Ovary (tissue), 9 donors: Measurements from ENCODE around the gene ADAMTS3. TPM values are rescaled to one million over a fixed set of nuclear protein-coding genes. Genes with fewer than 3 reads are reported as not detected.

ENCODE experiments used
- DNase-seq, 5 donors: peaks; one replicate each; pipeline ENCODE4 v3.0.0-alpha.2; 2019 to 2020
- H3K27ac ChIP-seq, 2 donors: fragments of 200-600 bp; one replicate each; pipeline versions ENCODE4 v1.5.1 to v1.8.0; 2019 to 2022
- H3K27me3 ChIP-seq: fragments of 200-600 bp; one replicate; pipeline ENCODE4 v1.8.0; 2022
- H3K36me3 ChIP-seq: fragments of 200-600 bp; sonication (generic); one replicate; pipeline ENCODE4 v1.5.1; 2019
- H3K4me1 ChIP-seq: one replicate; pipeline ENCODE4 v1.8.1; 2013; ENCODE audit warnings: mild to moderate bottlenecking, moderate library complexity; ENCODE audit not compliant: insufficient read depth
- H3K4me3 ChIP-seq: fragments of 200-600 bp; sonication (generic); one replicate; pipeline ENCODE4 v1.5.1; 2017
- H3K9me3 ChIP-seq, 2 donors: fragments of 200-600 bp in 1 of 2; sonication (generic) in 1 of 2; one replicate each; pipeline versions ENCODE4 v1.5.1 to v1.8.1; 2013 to 2019; ENCODE audit warnings: mild to moderate bottlenecking in 1 of 2, moderate library complexity in 1 of 2
- CTCF ChIP-seq, 3 donors: fragments of 450-650 bp in 2 of 3; fragments of 200-600 bp in 1 of 3; IDR thresholded peaks; one replicate each; pipeline versions ENCODE4 v1.5.1 to v1.8.0; 2016 to 2022; ENCODE audit warnings: antibody characterized with exemption in 3 of 3, mild to moderate bottlenecking in 1 of 3
- EP300 ChIP-seq: sonication (generic); formaldehyde crosslinking; IDR thresholded peaks from one replicate; pipeline ENCODE4 v1.6.1; 2017; ENCODE audit warnings: antibody characterized with exemption
- POLR2A ChIP-seq: fragments of 450-650 bp; IDR thresholded peaks from one replicate; pipeline ENCODE4 v1.6.1; 2017; ENCODE audit warnings: antibody characterized with exemption, mild to moderate bottlenecking, moderate library complexity
- WGBS, 3 donors: extraction: QIAGEN DNeasy Blood & Tissue Kit in 1 of 3; methylation state at CpG; one replicate each; pipeline versions ENCODE4 v1.1.5 to v1.1.7; 2013 to 2017; 5-methylcytosine and 5-hydroxymethylcytosine counted together
- intact Hi-C, 4 donors: fragments of 100-400 bp; cut with DNase I; formaldehyde crosslinking; loops; one replicate each; pipeline versions ENCODE4 v1.11.0 to v1.15.1; 2022 to 2023
- polyA plus RNA-seq, 2 donors: library from polyadenylated mRNA; stranded (reverse); fragments of 200-250 nt in 1 of 2; fragments of 350-450 nt in 1 of 2; fragmentation: Illumina TruSeq in 1 of 2; extraction: RNeasy Lipid Tissue Mini Kit (QIAGEN cat#74804) in 1 of 2; gene quantifications; one replicate each; pipeline ENCODE4 v1.2.3, GENCODE V29; 2013 to 2014
- total RNA-seq, 7 donors: library from RNA; depleted of rRNA in 2 of 7; stranded (reverse); fragments of >200 nt in 2 of 7; fragmentation: NEBNext Ultra II Directional in 3 of 7; extraction: Animal tissue kit (Norgen Biotek cat#: 25700) in 3 of 7; gene quantifications; one replicate each; pipeline versions ENCODE4 v1.1.0 to v1.2.4, GENCODE V29; 2016 to 2023
- donor health status: DM: no; HTN: no; CAD: no; lungs with moderate emphysema.
- donor health status: DM: no; HTN: no; CAD: no.
- donor health status: Bipolar disorder and iron deficiency.
- donor health status: DM: yes; HTN: yes; CAD: no.
- donor health status: DM: no; HTN: no; CAD: no.
- donor health status: DM: yes; HTN: yes; CAD: no.

The ADAMTS3 gene
- total and polyA plus RNA-seq, 9 donors: 1.2 to 6.6 (median 4.6) TPM

GRCh38 chr4:72283357-72283756, 285.7 kb downstream of the ADAMTS3 start:
- H3K4me1 ChIP-seq: no peaks in the 10 kb centered on the region
- H3K27me3 ChIP-seq: no peaks in the 10 kb centered on the region
- TF ChIP-seq POLR2A (no peak), CTCF (IDR thresholded peaks at IDR 0.05) (no peak), EP300 (no peak)
- 96 to 98% (median 96%) methylated on average over 3 of the region's 3 CpGs for WGBS, 3 donors
- intact Hi-C loops: no loop called here
- no peak overlapping the region for H3K27ac ChIP-seq
- no peak overlapping the region for H3K4me3 ChIP-seq
- no peaks in the 10 kb centered on the region for H3K9me3 ChIP-seq
- H3K36me3 ChIP-seq: no peaks in the 10 kb centered on the region
- DNase-seq: no peak

GRCh38 chr4:72280252-72280651, 288.8 kb downstream of the ADAMTS3 start:
- no peaks in the 10 kb centered on the region for H3K4me1 ChIP-seq
- intact Hi-C loops: no loop called here
- H3K9me3 ChIP-seq: no peaks in the 10 kb centered on the region
- no peak overlapping the region for H3K4me3 ChIP-seq
- no peak for DNase-seq
- H3K27ac ChIP-seq: no peak overlapping the region
- WGBS, 3 donors: 93 to 96% (median 94%) methylated on average over 3 of the region's 3 CpGs
- no peaks in the 10 kb centered on the region for H3K36me3 ChIP-seq
- H3K27me3 ChIP-seq: no peaks in the 10 kb centered on the region
- TF ChIP-seq POLR2A (no peak), EP300 (no peak), CTCF (IDR thresholded peaks at IDR 0.05) (no peak)

GRCh38 chr4:72275381-72275780, 293.6 kb downstream of the ADAMTS3 start:
- Histone ChIP-seq H3K4me3 (no peak overlapping the region), H3K27me3 (no peaks in the 10 kb centered on the region), H3K36me3 (no peaks in the 10 kb centered on the region), H3K27ac (no peak overlapping the region), H3K9me3 (no peaks in the 10 kb centered on the region), H3K4me1 (no peaks in the 10 kb centered on the region)
- no peak for DNase-seq
- intact Hi-C loops: no loop called here
- WGBS, 3 donors: 69 to 73% (median 71%) methylated on average over 1 of the region's 1 CpG
- TF ChIP-seq POLR2A: no peak
- TF ChIP-seq EP300: no peak
- TF ChIP-seq CTCF (IDR thresholded peaks at IDR 0.05): no peak

- DNase-seq: no peak
- H3K4me3 ChIP-seq: no peak overlapping the region
- no peaks in the 10 kb centered on the region for H3K9me3 ChIP-seq
- intact Hi-C loops: no loop called here
- H3K36me3 ChIP-seq: no peaks in the 10 kb centered on the region
- H3K27me3 ChIP-seq: no peaks in the 10 kb centered on the region
- TF ChIP-seq EP300: no peak
- no peak for TF ChIP-seq CTCF (IDR thresholded peaks at IDR 0.05)
- TF ChIP-seq POLR2A: no peak
- no peak overlapping the region for H3K27ac ChIP-seq
- 76 to 82% (median 78%) methylated on average over 3 of the region's 3 CpGs for WGBS, 3 donors
- no peaks in the 10 kb centered on the region for H3K4me1 ChIP-seq
These were observed 294.8 kb downstream of the ADAMTS3 start for GRCh38 chr4:72274251-72274650.

- no peaks in the 10 kb centered on the region for H3K4me1 ChIP-seq
These were observed 313.8 kb downstream of the ADAMTS3 start for GRCh38 chr4:72255269-72255668.

More at GRCh38 chr4:72255269-72255668, 313.8 kb downstream of the ADAMTS3 start:
- 50 to 80% (median 76%) methylated on average over 1 of the region's 1 CpG for WGBS, 3 donors
- DNase-seq: no peak
- Histone ChIP-seq H3K27ac (no peak overlapping the region), H3K36me3 (no peaks in the 10 kb centered on the region), H3K27me3 (no peaks in the 10 kb centered on the region), H3K9me3 (peaks cover 0 to 3% of the 10 kb centered on the region in 2 donors), H3K4me3 (no peak overlapping the region)
- intact Hi-C loops: no loop called here
- TF ChIP-seq POLR2A (no peak), CTCF (IDR thresholded peaks at IDR 0.05) (no peak), EP300 (no peak)
